ENCODE measurements around the gene TNNT3. TPM values are rescaled to one million over a fixed set of nuclear protein-coding genes. Genes with fewer than 3 reads are reported as not detected.

The TNNT3 gene
- total and polyA plus RNA-seq, 10 donors, result 0.64 to 4.9 (median 2.0) TPM; not detected in 1

GRCh38 chr11:1924646-1925372 lies 5.3 kb downstream of the TNNT3 start:
- TF ChIP-seq POLR2A (IDR thresholded peaks at IDR 0.05) (no peak), POLR2AphosphoS5 (IDR thresholded peaks at IDR 0.05) (no peak), CTCF (IDR thresholded peaks at IDR 0.05 in 8 of 11, conservative IDR thresholded peaks at IDR 0.05 in 3 of 11) (no peak)
- peaks cover 0 to 9% (median 0%) of the 10 kb centered on the region in 6 donors for H3K4me1 ChIP-seq
- no peak overlapping the region for H3K27ac ChIP-seq
- H3K36me3 ChIP-seq, result no peaks in the 10 kb centered on the region
- H3K9me3 ChIP-seq, result no peaks in the 10 kb centered on the region
- intact Hi-C loops (cut with DNase I; ENCODE audit: low total_unique reads), result no loop called here
- H3K4me3 ChIP-seq, result no peak overlapping the region
- 86 to 93% (median 90%) methylated on average over 14 to 21 of the region's 21 CpGs for WGBS, 5 donors
- DNase-seq, result peak; percentile 69
- peaks cover 0 to 50% (median 0%) of the 10 kb centered on the region in 7 donors for H3K27me3 ChIP-seq (replicated peaks in 1 of 7)

- no peak overlapping the region for H3K27ac ChIP-seq
- no peak for DNase-seq
- H3K4me3 ChIP-seq, result no peak overlapping the region
- H3K4me1 ChIP-seq, result peaks cover 0 to 9% (median 0%) of the 10 kb centered on the region in 6 donors
- no peaks in the 10 kb centered on the region for H3K9me3 ChIP-seq
- peaks cover 0 to 50% (median 0%) of the 10 kb centered on the region in 7 donors for H3K27me3 ChIP-seq (replicated peaks in 1 of 7)
- intact Hi-C loops (cut with DNase I; ENCODE audit: low total_unique reads), result no loop called here
- 89 to 95% (median 90%) methylated on average over 18 to 23 of the region's 23 CpGs for WGBS, 5 donors
- H3K36me3 ChIP-seq, result no peaks in the 10 kb centered on the region
- TF ChIP-seq CTCF (IDR thresholded peaks at IDR 0.05 in 8 of 11, conservative IDR thresholded peaks at IDR 0.05 in 3 of 11), result no peak
Observed at GRCh38 chr11:1925373-1926155, 6.1 kb downstream of the TNNT3 start.

- WGBS, 5 donors, result 70 to 84% (median 77%) methylated on average over 40 to 41 of the region's 41 CpGs
- intact Hi-C loops (cut with DNase I; ENCODE audit: low total_unique reads), result no loop called here
- H3K9me3 ChIP-seq, result no peaks in the 10 kb centered on the region
- no peak for DNase-seq
- H3K27ac ChIP-seq, result no peak overlapping the region
- H3K4me3 ChIP-seq, result no peak overlapping the region
- peaks cover 0 to 47% (median 0%) of the 10 kb centered on the region in 7 donors for H3K27me3 ChIP-seq (replicated peaks in 1 of 7)
- no peaks in the 10 kb centered on the region for H3K36me3 ChIP-seq
- H3K4me1 ChIP-seq, result peaks cover 0 to 9% (median 0%) of the 10 kb centered on the region in 6 donors
- TF ChIP-seq POLR2A (IDR thresholded peaks at IDR 0.05) (no peak), CTCF (IDR thresholded peaks at IDR 0.05 in 8 of 11, conservative IDR thresholded peaks at IDR 0.05 in 3 of 11) (no peak), POLR2AphosphoS5 (IDR thresholded peaks at IDR 0.05) (no peak)
Observed at GRCh38 chr11:1926156-1927025, 6.9 kb downstream of the TNNT3 start.
